Stimulated activated CD8-positive, alpha-beta memory T cell treated with anti-CD3 and anti-CD28 coated beads, Interleukin-7, amount 100 ng/mL, for 48 hours (primary cell): Measurements from ENCODE around the gene SRP14.
"Not testable (repeated sequence)": the region's sequence is repeated elsewhere in the genome, so short reads cannot be mapped to it uniquely, and the experiment has no call there.

Experiments
- DNase-seq, 2 donors: peaks; one replicate each; pipeline ENCODE4 v3.0.0-alpha.2; 2020; ENCODE audit warnings: low read depth in 1 of 2; ENCODE audit errors: extremely low read depth in 1 of 2

SRP14 gene

GRCh38 chr15:40032125-40032839 is 6.7 kb downstream of the SRP14 start:
- DNase-seq: no peak

- DNase-seq: no peak
Observed at GRCh38 chr15:40031300-40031699, 7.7 kb downstream of the SRP14 start.

GRCh38 chr15:40029979-40030893 is 8.7 kb downstream of the SRP14 start:
- DNase-seq: no peak

GRCh38 chr15:40028853-40029252 is 10.1 kb downstream of the SRP14 start:
- DNase-seq: no peak

- DNase-seq: no peak
Observed at GRCh38 chr15:40028193-40028592, 10.8 kb downstream of the SRP14 start.

- no peak for DNase-seq
Observed at GRCh38 chr15:40016224-40016865, 22.6 kb downstream of the SRP14 start.

- DNase-seq: no peak
Observed at GRCh38 chr15:40014390-40014789, 24.6 kb downstream of the SRP14 start.

GRCh38 chr15:40013372-40013771 is 25.6 kb downstream of the SRP14 start:
- not testable (repeated sequence) for DNase-seq

GRCh38 chr15:40011303-40011702 is 27.7 kb downstream of the SRP14 start:
- no peak for DNase-seq

- DNase-seq: no peak
Observed at GRCh38 chr15:40010686-40011085, 28.3 kb downstream of the SRP14 start.

- no peak for DNase-seq
Observed at GRCh38 chr15:40008061-40008765, 30.8 kb downstream of the SRP14 start.

- no peak for DNase-seq
Observed at GRCh38 chr15:40006646-40007045, 32.3 kb downstream of the SRP14 start.

GRCh38 chr15:40006003-40006402 is 33.0 kb downstream of the SRP14 start:
- DNase-seq: no peak

GRCh38 chr15:40003116-40003916 is 35.7 kb downstream of the SRP14 start:
- no peak for DNase-seq

- DNase-seq: no peak
Observed at GRCh38 chr15:40002295-40002694, 36.7 kb downstream of the SRP14 start.

GRCh38 chr15:39999538-40000200 is 39.3 kb downstream of the SRP14 start:
- no peak for DNase-seq

- DNase-seq: no peak
Observed at GRCh38 chr15:39998511-39999077, 40.4 kb downstream of the SRP14 start.

- no peak for DNase-seq
Observed at GRCh38 chr15:39997639-39998038, 41.3 kb downstream of the SRP14 start.

- DNase-seq: no peak
Observed at GRCh38 chr15:39997031-39997430, 42.0 kb downstream of the SRP14 start.
